ENCODE measurements around the gene MLLT3.

DNA sequence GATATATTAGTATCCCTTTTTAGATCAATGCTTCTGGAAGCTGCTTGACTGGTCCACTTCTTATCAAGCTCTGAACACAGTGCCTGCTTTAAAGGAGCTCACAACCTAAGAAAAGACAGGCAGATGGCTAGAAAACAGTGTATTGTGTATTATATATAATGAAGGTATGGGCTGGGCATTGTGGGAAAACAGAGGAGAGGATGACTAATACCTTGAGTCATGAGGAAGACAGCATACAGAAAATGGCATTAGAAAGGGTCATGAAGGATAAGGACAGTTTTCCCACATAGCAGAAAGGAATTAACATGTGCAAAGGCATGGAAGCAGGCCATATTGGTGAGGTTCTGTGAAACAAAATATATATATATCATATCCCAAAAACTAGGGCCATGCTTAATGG lies 309.6 kb downstream of the MLLT3 start:
- TF ChIP-seq, protein P1, sequence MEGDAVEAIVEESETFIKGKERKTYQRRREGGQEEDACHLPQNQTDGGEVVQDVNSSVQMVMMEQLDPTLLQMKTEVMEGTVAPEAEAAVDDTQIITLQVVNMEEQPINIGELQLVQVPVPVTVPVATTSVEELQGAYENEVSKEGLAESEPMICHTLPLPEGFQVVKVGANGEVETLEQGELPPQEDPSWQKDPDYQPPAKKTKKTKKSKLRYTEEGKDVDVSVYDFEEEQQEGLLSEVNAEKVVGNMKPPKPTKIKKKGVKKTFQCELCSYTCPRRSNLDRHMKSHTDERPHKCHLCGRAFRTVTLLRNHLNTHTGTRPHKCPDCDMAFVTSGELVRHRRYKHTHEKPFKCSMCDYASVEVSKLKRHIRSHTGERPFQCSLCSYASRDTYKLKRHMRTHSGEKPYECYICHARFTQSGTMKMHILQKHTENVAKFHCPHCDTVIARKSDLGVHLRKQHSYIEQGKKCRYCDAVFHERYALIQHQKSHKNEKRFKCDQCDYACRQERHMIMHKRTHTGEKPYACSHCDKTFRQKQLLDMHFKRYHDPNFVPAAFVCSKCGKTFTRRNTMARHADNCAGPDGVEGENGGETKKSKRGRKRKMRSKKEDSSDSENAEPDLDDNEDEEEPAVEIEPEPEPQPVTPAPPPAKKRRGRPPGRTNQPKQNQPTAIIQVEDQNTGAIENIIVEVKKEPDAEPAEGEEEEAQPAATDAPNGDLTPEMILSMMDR (IDR thresholded peaks at IDR 0.05; ENCODE audit: extremely low read depth in 1 of 2, insufficient read depth in 1 of 2, low read depth in 1 of 2, low read length in 2 of 2): no peak
- TF ChIP-seq JUN (IDR thresholded peaks at IDR 0.05; ENCODE audit: borderline replicate concordance, insufficient read depth, insufficient read length, low read depth) (no peak), POLR2A (IDR thresholded peaks at IDR 0.05; ENCODE audit: low read depth, low read length) (no peak), POLR2AphosphoS5 (IDR thresholded peaks at IDR 0.05; ENCODE audit: insufficient read depth, low read depth, low read length) (no peak), EZH2 (IDR thresholded peaks at IDR 0.05; ENCODE audit: borderline replicate concordance, low read depth, low read length, severe bottlenecking) (no peak), MYC (IDR thresholded peaks at IDR 0.05; ENCODE audit: low read depth, low read length) (no peak), FOS (IDR thresholded peaks at IDR 0.05; ENCODE audit: borderline replicate concordance, insufficient read depth, low read length) (peak; percentile 73), GATA2 (IDR thresholded peaks at IDR 0.05; ENCODE audit: insufficient read depth, insufficient read length, low read depth, low read length) (no peak)
- TF ChIP-seq, protein P2, sequence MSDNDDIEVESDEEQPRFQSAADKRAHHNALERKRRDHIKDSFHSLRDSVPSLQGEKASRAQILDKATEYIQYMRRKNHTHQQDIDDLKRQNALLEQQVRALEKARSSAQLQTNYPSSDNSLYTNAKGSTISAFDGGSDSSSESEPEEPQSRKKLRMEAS (IDR thresholded peaks at IDR 0.05; ENCODE audit: insufficient read depth, insufficient read length): no peak

Measured in endothelial cell of umbilical vein (primary cell).